Brain pericyte (primary cell): ENCODE data around the gene KLF7.

ENCODE experiments used
- DNase-seq: peaks from one replicate; pipeline ENCODE4 v3.0.0-alpha.2; 2012; ENCODE audit warnings: low read depth, low spot score

Gene KLF7

GRCh38 chr2:207167099-207167923, 1.6 kb upstream of the KLF7 start:
- DNase-seq = no peak

GRCh38 chr2:207166349-207167098, 776 bp upstream of the KLF7 start:
- no peak for DNase-seq

GRCh38 chr2:207166039-207166348, 246 bp upstream of the KLF7 start:
- DNase-seq = peak; percentile 100

- DNase-seq = no peak
Observed at GRCh38 chr2:207164006-207164831, 1.5 kb downstream of the KLF7 start.

- no peak for DNase-seq
Observed at GRCh38 chr2:207163756-207164005, 2.1 kb downstream of the KLF7 start.

- no peak for DNase-seq
Observed at GRCh38 chr2:207163053-207163755, 2.5 kb downstream of the KLF7 start.

- DNase-seq = no peak
Observed at GRCh38 chr2:207162316-207162715, 3.4 kb downstream of the KLF7 start.

- no peak for DNase-seq
Observed at GRCh38 chr2:207161247-207162123, 4.3 kb downstream of the KLF7 start.

- no peak for DNase-seq
Observed at GRCh38 chr2:207160115-207160514, 5.6 kb downstream of the KLF7 start.

- no peak for DNase-seq
Observed at GRCh38 chr2:207159002-207159401, 6.7 kb downstream of the KLF7 start.

GRCh38 chr2:207157731-207158130, 8.0 kb downstream of the KLF7 start:
- DNase-seq = no peak

GRCh38 chr2:207157162-207157481, 8.6 kb downstream of the KLF7 start:
- no peak for DNase-seq

GRCh38 chr2:207156451-207157161, 9.1 kb downstream of the KLF7 start:
- no peak for DNase-seq

- DNase-seq = no peak
Observed at GRCh38 chr2:207155516-207156444, 10.0 kb downstream of the KLF7 start.

- no peak for DNase-seq
Observed at GRCh38 chr2:207154556-207155510, 10.9 kb downstream of the KLF7 start.

- DNase-seq = no peak
Observed at GRCh38 chr2:207153266-207153975, 12.3 kb downstream of the KLF7 start.

- no peak for DNase-seq
Observed at GRCh38 chr2:207151048-207151447, 14.7 kb downstream of the KLF7 start.

- DNase-seq = no peak
Observed at GRCh38 chr2:207150284-207150683, 15.5 kb downstream of the KLF7 start.
